ENCODE results near the gene KIAA1958.

The KIAA1958 gene

DNA sequence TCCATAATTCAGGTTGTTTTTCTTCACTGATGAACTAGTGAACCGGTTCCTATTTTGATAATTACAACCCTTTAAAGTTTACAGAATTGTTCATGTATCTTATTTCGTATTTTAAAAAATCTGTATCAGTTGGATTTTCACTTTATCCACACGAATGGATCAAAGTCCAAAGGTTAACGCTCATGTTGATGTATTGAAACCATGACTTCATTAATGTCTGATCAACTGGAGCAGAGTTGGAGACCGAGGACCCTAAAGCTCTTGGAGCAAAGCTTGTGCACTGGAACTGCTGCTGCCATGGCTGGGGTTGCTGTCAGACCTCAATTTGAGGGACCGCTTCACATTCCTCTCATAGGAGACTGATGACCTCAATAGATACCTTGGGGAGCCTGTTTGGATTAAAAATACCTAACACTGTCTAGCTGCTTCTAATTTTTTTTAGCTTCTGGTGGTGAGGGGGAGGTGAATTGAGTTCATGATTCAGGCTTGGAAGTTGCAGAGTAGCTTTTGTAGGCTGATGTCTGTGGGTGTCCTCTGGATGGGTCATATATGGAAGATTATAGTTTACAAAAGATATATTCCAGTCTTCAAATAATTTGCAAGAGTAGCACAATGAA, 45.1 kb downstream of the KIAA1958 start:
- no peak for DNase-seq

DNA sequence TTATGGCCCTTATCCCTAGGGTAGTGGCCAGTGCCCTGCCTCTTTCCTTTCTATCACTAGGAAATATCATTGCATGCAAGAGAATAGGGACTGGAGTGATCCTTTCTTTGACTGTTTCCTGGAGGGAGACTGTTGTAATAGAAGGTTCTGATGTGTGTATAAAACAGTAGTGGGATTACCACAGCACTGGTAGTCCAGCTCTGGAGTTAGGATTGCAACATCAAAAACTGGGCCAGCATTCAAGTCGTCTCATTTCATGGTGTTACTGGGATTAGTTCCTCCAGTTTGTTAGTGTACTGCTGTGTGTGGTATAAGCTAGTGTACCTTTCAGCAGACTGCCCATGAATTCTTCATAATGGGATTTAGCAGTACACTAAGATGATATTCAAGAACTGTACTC, 45.8 kb downstream of the KIAA1958 start:
- DNase-seq, result no peak

DNA sequence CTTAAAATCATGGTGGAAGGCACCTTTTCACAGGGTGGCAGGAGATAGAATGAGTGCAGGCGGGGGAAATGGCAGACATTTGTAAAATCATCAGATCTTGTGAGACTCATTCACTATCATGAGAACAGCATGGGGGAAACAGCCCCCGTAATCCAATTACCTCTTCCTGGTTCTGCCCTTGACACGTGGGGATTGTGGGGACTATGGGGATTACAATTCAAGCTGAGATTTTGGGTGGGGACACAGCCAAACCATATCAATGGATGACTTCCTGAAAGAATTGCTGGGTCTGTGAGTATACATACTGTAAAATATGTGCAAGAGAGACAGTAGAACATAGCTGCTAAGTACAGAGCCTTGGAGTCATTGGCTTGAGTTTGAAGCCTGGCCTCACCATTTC, 47.0 kb downstream of the KIAA1958 start:
- DNase-seq, result no peak

DNA sequence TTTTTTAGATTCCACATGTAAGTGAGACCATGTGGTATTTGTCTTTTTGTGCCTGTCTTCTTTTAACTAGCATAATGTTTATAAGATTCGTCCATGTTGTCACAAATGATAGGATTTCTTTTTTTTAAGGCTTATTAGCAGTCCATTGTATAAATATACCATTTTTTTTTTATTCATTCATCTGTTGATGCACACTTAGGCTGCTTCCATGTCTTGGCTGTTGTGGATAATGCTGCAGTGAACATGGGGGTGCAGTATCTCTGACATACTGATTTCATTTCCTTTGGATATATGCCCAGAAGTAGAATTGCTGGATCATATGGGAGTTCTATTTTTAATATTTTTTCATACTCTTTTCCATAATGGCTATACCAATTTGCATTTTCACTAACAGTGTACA, 48.7 kb downstream of the KIAA1958 start:
- DNase-seq, result no peak

DNA sequence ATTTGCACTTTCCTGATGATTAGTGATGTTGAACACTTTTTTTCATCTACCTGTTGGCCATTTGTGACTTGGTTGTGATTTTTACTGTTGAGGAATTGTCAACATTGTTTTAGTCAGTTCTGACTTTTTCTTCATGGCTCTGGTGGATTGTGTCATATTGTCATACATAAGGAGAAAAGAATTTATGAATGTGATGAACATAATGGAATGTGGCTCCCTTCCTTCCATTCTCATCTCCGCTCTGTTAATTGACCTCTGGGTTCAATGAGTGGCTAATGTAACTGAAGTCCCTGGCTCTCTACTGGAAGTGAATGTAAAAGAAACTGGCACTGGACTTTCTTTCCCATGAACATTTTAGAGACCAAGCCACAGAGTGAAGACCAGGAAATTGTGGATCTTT, 49.2 kb downstream of the KIAA1958 start:
- no peak for DNase-seq

DNA sequence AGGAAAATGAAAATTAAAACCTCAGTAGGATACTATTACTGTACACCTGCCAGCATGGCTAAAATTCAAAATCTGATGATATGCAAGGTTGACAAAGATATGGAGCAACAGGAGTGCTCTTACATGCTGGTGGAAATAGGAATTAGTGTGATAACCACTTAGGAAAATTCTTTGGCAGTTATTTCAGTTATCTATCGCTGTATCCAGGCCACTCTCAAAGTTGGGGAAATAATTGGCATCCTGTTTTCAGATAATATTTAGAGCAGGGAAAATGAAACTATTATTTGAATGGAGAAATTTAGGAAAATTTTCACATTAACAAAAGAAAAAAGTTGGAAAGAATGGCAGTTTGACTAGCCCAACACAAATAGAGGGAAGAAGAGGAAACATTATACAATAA, 50.9 kb downstream of the KIAA1958 start:
- DNase-seq, result no peak

DNA sequence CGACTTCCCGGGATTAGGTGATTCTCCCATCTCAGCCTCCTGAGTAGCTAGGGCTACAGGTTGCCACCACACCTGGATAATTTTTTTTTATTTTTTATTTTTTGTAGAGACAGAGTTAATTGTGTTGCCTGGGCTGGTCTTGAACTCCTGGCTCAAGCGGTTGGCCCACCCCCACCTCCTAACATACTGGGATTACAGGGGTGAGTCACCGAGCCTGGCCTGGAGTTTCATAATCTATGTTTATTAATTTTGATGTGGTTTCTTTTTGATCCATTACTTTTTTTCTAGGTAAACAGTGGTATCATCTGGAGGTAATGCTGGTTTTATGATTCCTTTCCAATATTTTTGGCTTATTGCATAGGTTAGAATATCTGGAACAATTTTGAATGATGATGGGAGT, 54.2 kb downstream of the KIAA1958 start:
- no peak for DNase-seq

DNA sequence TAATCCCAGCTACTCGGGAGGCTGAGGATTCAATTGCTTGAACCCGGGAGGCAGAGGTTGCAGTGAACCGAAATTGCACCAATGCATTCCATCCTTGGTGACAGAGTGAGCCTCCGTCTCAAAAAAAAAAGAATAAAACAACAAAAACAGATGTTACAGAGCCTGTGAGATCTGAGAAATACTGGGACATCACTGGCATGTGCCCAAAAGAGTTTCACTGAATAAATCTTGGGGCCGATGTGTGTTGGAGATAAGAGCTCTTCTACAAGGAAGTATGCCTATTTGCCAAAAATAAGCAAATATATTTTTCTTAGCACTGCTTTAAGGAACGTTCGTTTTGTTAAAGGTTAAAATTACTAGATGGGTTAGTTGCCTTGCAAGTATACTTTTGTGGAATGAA, 55.1 kb downstream of the KIAA1958 start:
- DNase-seq, result no peak

DNA sequence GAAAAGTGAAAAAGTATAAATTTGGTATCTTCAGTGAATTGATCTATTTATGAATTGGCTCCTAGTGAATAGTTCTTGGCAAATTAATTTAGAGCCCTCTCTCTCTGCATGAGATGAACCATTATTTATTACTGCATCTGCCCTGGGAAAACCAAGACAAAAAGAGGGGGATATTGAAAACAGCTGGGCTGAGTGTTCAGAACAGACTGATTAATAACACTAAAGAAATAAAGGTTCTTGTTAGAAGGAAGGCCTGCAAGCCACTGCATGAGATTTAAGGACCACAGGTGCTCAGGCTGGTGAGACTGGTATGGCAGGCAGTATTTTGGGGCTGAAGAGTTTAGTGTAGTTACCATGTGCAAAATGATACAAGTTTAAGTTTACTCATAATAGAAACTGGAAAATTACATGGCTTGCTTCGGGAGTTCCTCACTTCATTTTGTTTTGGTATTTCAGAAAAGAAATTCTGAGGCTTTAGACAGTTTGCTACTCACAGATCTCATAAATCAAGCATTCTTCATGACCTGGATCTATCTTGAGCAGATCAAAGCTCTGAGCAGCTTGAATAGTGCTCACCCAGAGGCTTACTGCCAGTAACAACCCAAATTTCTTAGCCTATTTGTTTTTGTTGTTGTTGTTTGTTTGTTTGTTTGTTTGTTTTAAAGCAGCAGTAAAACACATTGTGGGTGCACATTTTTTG, 56.1 kb downstream of the KIAA1958 start:
- DNase-seq, result no peak

DNA sequence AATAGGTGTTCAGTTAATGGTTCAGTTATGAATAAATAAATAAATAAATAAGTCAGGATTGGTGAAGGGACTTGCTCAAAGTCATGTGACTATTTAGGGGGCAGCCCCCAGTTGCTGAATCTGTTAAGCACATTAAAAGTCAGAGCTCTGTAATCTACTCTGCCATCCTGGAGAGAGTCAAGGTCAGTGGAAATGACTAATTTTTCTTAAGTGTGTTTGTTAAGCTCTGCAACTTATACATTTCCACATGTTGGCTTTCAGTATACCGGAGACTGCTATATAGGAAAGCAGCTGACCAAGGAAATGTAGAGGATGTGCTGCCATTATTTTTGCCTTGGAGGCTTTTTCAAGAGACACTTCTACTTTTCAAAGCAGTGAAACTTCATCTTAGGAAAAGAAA, 57.9 kb downstream of the KIAA1958 start:
- DNase-seq, result no peak

DNA sequence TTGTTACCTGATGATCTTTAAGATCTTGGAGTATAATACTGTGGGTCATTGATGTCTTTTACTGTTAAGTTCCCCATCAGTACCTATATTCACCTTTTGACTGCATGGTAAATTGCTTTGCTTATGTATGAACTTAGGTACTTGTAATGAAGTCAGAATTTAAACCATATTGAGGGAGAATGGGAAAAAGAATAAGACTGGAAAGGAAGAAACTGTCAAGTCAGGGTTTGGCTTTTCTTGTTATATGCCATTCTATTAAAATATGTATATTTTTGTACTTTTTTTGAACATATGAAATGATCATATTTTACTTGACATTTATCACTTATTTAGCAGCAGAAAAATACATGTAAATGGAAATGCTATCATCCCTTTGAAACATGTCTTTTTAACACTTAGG, 58.6 kb downstream of the KIAA1958 start:
- no peak for DNase-seq

DNA sequence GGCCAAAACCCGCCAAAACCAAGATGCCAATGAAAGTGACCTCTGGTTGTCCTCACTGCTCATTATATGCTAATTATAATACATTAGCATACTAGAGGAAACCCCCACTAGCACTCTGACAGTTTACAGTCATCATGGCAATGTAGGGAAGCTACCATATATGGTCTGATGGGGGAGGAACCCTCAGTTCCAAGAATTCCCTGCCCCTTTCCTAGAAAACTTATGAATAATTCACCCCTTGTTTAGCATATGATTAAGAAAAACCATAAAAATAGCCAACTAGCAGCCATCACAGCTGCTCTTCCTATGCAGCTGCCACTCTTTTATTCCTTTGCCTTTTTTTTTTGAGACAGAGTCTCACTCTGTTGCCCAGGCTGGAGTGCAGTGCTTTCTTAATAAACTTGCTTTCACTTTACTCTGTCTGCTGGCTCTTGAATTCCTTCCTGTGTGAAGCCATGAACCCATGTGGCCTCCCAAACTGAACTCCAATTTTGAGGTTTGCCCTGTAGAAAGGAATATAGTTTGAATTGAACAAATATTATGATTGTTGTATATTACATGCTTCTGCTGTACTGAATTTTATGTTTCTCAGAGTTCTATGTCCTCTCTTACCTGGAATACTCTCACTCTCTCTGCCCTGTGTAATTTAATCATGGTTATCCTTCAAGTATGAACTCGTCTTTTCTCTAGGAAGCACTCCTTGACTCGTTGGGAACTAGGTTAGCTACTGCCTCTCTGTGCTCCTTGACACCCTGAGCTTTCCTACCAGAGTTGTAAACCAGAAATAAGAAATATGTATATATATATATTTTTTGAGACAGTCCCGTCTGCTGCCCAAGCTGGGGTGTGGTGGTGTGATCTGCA, 59.8 kb downstream of the KIAA1958 start:
- no peak for DNase-seq

DNA sequence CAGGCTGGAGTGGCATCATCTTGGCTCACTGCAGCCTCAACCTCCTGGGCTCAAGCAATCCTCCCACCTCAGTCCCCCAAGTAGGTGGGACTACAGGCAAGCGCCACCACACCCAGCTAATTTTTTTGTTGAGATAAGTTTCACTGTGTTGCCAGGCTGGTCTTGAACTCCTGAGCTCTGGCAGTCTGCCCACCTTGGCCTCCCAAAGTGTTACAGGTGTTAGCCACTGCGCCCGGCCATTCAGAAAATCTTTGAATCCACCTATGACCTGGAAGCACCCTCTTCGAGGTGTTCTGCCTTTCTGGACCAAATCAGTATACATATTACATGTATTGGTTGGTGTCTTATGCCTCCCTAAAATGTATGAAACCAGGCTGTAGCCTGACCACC, 61.4 kb downstream of the KIAA1958 start:
- DNase-seq, result no peak

DNA sequence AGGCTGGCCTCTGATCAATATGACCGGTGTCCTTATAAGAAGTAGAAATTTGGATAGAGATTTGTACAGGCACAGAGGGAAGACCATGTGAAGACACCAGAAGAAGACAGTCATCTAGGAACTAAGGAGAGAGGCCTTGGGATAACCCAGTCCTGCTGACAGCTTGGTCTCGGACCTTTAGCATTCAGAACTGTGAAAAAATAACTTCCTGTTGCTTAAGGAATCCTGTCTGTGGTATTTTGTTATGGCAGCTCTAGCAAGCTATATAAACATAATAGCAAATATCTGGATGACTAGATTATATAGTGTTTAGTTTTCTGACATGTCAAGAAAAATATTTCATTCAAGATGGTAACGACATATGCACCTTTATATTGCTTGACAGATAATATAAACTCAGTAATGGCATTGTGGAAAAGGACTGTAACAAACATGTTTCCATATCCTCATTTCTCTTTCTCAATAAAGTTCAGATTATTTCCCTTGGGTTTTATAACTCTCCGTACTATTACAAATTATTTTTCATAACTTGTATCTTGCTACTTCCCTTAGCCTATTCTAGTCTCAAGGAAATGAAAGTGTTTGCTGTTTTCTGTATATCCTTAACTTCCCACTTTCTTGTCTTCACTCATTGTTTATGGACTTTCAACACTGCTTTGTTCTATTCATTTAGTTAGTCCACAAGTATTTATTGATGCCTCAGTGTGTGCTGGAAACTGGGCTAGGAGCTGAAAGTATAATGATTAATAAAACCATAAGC, 62.4 kb downstream of the KIAA1958 start:
- no peak for DNase-seq

DNA sequence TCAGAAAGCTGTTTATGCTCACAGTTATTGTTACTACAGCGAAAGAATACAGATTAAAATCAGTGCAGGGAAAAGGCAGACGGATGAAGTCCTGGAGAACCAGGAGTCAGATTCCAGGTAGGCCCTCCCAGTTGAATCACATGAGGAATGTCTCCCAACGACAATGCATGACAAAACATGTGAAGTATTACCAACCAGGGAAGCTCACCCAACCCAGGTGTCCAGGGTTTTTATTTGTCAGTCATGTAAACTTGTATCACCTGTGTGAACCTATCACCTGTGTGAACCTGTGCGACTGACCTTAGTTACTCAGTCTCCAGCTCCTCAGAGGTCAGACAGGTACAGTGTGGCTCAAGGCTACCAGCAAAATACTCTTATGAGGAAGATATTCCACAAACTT, 63.9 kb downstream of the KIAA1958 start:
- DNase-seq, result no peak

DNA sequence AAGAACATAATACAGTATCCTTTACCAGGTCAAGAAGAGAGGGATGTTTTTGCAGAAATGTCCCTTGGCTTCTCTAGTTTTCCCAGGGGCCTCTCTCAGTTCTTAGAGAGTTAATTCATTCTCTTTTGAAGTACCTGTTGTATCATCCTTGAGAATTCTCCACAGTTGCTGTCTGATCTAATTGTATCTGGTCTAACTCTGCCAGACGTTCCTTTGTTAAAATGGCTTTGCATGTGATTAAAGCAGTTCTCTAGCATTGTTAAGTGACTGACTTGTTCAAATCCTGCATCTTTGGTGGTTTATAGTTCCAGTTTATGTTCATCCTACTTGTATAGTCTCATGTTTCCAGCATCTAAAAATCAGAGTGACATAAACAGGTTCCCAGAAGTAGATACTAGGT, 65.0 kb downstream of the KIAA1958 start:
- peak in 1 of 3 experiments; percentile 47 for DNase-seq

DNA sequence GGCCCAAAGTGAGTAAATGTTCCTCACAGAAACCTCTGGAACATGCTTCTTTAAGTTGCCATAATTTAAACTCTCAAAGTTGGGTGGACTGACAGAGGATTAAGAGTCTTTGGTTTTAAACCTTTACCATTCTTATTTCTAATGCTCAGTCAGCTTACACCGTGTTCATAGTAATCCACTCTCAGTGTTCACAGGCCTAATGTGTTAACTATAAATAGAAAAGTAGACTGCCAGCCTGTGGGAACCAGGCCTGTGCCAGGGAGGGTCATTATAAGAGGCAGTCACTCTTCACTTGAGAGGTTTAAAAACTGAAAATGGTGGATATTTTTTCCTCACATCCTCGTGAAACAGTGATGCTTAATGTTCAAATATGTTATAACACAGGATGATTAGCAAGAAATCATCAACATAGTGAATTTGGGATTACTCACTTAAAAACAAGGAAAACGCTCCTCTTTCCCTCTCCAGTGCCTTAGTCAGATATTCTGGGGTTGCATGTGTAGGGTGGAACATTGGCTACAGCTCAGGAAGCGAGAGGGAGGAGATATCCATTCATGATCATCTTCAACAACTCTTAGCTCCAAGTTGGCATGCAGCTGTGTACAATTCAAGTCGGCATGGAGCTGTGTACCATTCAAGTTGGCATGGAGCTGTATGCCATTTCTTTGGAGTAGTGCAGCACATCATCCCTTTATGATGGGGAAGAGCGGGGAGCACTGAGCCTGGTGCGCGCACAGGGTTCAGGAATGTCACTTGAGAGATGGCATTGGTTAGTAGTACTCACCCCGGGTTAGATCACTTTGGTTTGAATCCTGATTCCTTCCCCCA, 65.8 kb downstream of the KIAA1958 start:
- DNase-seq, result no peak

DNA sequence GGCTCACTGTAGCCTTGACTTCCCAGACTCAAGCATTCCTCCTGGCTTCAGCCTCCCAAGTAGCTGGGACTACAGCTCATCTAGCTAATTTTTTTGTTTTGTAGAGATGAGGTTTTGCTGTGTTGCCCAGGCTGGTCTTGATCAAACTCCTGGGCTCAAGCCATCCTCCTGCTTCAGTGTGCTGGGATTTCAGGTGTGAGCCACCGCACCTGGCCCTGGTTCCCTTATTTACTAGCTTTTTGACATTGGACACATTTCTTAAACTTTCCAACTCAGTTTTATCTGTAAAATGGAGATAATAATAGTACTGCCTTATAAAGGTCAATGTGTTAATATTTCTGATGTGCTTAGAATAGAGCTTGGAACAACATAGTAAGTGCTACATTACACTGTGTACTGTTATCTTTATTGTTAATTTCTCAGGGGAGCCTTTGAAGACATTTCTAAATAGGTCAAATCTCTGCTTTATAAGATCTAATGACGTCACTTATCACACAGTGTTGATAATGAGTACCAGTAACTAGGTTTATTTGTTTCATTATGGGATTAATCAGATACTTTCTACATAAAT, 66.7 kb downstream of the KIAA1958 start:
- DNase-seq, result no peak

DNA sequence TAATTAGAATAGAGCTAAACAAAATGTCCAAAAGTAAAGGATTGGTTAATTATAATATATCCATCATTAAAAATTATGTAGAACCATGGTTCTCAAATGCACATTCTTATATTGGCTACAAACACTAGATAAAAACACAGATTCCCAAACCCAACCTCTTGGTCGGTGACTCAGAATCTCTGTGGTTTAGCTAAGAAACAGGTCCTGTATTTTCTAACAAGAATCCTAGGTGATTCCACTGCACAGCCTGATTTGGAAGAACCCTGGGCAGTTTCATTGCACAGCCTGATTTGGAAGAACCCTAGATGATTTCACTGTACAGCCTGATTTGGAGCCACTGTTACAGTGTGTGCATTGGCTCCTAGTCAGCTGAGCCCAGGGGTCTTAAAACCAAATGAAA, 67.9 kb downstream of the KIAA1958 start:
- no peak for DNase-seq

DNA sequence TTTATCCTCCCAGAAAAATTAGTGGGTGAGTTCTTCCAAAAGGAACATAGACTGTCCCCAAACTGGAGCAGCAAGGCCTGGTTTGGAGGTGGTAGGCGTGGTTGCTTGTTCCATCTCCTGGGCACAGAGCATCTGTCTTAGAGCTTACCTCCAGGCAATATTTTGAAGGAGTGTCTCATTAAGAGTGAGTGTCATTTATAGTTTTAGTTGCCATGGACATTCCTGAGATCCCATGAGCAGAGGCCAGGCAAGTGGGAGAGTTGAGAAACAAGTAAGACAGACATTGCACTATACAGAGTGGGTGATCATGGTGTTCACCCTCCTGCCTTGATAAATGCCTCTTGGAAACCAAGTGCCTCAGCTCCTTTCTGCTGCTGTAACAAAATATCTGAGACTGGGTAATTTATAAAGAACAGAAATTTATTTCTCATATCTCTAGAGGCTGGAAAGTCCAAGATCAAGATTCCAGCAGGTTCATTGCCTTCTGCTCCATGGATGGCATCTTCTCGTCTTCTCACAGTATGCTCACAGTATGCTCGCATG, 68.5 kb downstream of the KIAA1958 start:
- no peak for DNase-seq

DNA sequence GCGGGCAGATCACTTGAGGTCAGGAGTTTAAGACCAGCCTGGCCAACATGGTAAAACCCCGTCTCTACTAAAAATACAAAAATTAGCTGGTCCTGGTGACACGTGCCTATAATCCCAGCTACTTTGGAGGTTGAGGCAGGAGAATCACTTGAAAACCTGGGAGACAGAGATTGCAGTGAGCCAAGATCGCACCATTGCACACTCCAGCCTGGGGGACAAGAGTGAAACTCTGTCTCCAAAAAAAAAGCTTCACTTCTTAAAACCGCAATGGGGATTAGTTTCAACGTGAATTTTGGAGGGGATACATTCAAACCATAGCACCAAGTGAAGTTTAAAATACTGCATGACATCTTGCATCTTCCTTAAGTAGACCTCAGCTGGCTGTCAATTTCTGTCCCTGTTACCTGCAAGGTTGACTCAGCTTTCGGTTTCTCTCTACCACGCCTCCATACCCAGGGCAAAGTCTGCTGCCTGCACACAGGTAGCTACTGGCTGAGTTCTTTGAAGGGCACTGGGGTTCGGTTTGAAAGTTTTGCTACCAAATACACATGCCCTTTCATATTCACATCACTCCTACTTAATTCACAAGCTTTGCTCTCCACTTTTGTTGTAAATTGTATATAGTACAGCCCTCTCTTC, 69.3 kb downstream of the KIAA1958 start:
- DNase-seq, result no peak

All from NCI-H1417 (cell line).